Measurements from ENCODE around the gene ADD3.

Gene ADD3

GRCh38 chr10:110039254-110039653, 31.5 kb downstream of the ADD3 start:
- Histone ChIP-seq H3K79me2 (ENCODE audit: insufficient read depth, low read length) (peaks cover 87% of the 10 kb centered on the region), H3K4me1 (ENCODE audit: insufficient read depth, low read length, poor library complexity, severe bottlenecking) (peaks cover 43% of the 10 kb centered on the region), H3K36me3 (ENCODE audit: insufficient read depth, low read length) (no peaks in the 10 kb centered on the region), H3K9me3 (ENCODE audit: insufficient read depth, low read depth, low read length) (no peaks in the 10 kb centered on the region), H3K4me3 (ENCODE audit: low read length, poor library complexity, severe bottlenecking) (no peak overlapping the region), H3K27me3 (ENCODE audit: insufficient read depth, low read length, poor library complexity, severe bottlenecking) (no peaks in the 10 kb centered on the region), H3K9ac (ENCODE audit: low read depth, low read length, poor library complexity, severe bottlenecking) (no peak overlapping the region), H3K4me2 (ENCODE audit: low read depth, low read length, poor library complexity, severe bottlenecking) (no peak overlapping the region), H2AFZ (ENCODE audit: low read length) (no peak overlapping the region), H3K9me2 (replicated peaks; ENCODE audit: low read depth, low read length) (no peaks in the 10 kb centered on the region), H4K20me1 (ENCODE audit: insufficient read depth, low read length, poor library complexity, severe bottlenecking) (peaks cover 28% of the 10 kb centered on the region), H3F3A (ENCODE audit: low read depth) (no peaks in the 10 kb centered on the region; the same call in 1 of the 2 replicates)
- TF ChIP-seq CTCF (conservative IDR thresholded peaks at IDR 0.05; ENCODE audit: low read length) = no peak
- no peak for TF ChIP-seq EZH2phosphoT487 (IDR thresholded peaks at IDR 0.05; ENCODE audit: borderline replicate concordance)

- Histone ChIP-seq H3K27me3 (ENCODE audit: insufficient read depth, low read length, poor library complexity, severe bottlenecking) (no peaks in the 10 kb centered on the region), H3K79me2 (ENCODE audit: insufficient read depth, low read length) (peaks cover 88% of the 10 kb centered on the region)
Observed at GRCh38 chr10:110040108-110040507, 32.3 kb downstream of the ADD3 start.

GRCh38 chr10:110040767-110041478, 33.1 kb downstream of the ADD3 start:
- Histone ChIP-seq H3K36me3 (ENCODE audit: insufficient read depth, low read length) (no peaks in the 10 kb centered on the region), H3K79me2 (ENCODE audit: insufficient read depth, low read length) (peaks cover 88% of the 10 kb centered on the region), H3K9ac (ENCODE audit: low read depth, low read length, poor library complexity, severe bottlenecking) (no peak overlapping the region), H3K9me2 (replicated peaks; ENCODE audit: low read depth, low read length) (no peaks in the 10 kb centered on the region), H3K4me1 (ENCODE audit: insufficient read depth, low read length, poor library complexity, severe bottlenecking) (peaks cover 36% of the 10 kb centered on the region), H2AFZ (ENCODE audit: low read length) (no peak overlapping the region), H3K27me3 (ENCODE audit: insufficient read depth, low read length, poor library complexity, severe bottlenecking) (no peaks in the 10 kb centered on the region), H3K4me2 (ENCODE audit: low read depth, low read length, poor library complexity, severe bottlenecking) (no peak overlapping the region), H3K9me3 (ENCODE audit: insufficient read depth, low read depth, low read length) (no peaks in the 10 kb centered on the region), H3F3A (ENCODE audit: low read depth) (no peaks in the 10 kb centered on the region; the same call in 1 of the 2 replicates), H3K4me3 (ENCODE audit: low read length, poor library complexity, severe bottlenecking) (no peak overlapping the region), H4K20me1 (ENCODE audit: insufficient read depth, low read length, poor library complexity, severe bottlenecking) (peaks cover 15% of the 10 kb centered on the region)
- TF ChIP-seq CTCF (conservative IDR thresholded peaks at IDR 0.05; ENCODE audit: low read length) (no peak), EZH2phosphoT487 (IDR thresholded peaks at IDR 0.05; ENCODE audit: borderline replicate concordance) (no peak)

More at GRCh38 chr10:110040108-110040507, 32.3 kb downstream of the ADD3 start:
- H3K36me3 ChIP-seq (ENCODE audit: insufficient read depth, low read length) = no peaks in the 10 kb centered on the region
- TF ChIP-seq CTCF (conservative IDR thresholded peaks at IDR 0.05; ENCODE audit: low read length) (no peak), EZH2phosphoT487 (IDR thresholded peaks at IDR 0.05; ENCODE audit: borderline replicate concordance) (no peak)
- H3K4me3 ChIP-seq (ENCODE audit: low read length, poor library complexity, severe bottlenecking) = no peak overlapping the region
- peaks cover 21% of the 10 kb centered on the region for H4K20me1 ChIP-seq (ENCODE audit: insufficient read depth, low read length, poor library complexity, severe bottlenecking)
- no peak overlapping the region for H2AFZ ChIP-seq (ENCODE audit: low read length)
- no peak overlapping the region for H3K4me2 ChIP-seq (ENCODE audit: low read depth, low read length, poor library complexity, severe bottlenecking)
- no peak overlapping the region for H3K9ac ChIP-seq (ENCODE audit: low read depth, low read length, poor library complexity, severe bottlenecking)
- H3K4me1 ChIP-seq (ENCODE audit: insufficient read depth, low read length, poor library complexity, severe bottlenecking) = peaks cover 37% of the 10 kb centered on the region
- no peaks in the 10 kb centered on the region; the same call in 1 of the 2 replicates for H3F3A ChIP-seq (ENCODE audit: low read depth)
- H3K9me3 ChIP-seq (ENCODE audit: insufficient read depth, low read depth, low read length) = no peaks in the 10 kb centered on the region
- no peaks in the 10 kb centered on the region for H3K9me2 ChIP-seq (replicated peaks; ENCODE audit: low read depth, low read length)
